GM12864 (cell line): ENCODE data around the gene HPCAL4.

Experiments used
- DNase-seq: peaks from one replicate; pipeline ENCODE4 v3.0.0-alpha.2; 2011; ENCODE audit warnings: low read depth
- H3K4me3 ChIP-seq: 2 replicates; pipeline ENCODE4 v1.5.1; 2011; ENCODE audit warnings: mild to moderate bottlenecking, low read depth, low read length, control low read depth
- TF ChIP-seq, protein P1 (sequence below): IDR thresholded peaks from 2 replicates; pipeline ENCODE4 v1.5.1; 2011; ENCODE audit warnings: low read depth, mild to moderate bottlenecking, moderate library complexity, low read length, control low read depth, inconsistent platforms; ENCODE audit errors: missing control alignments

Gene HPCAL4

DNA sequence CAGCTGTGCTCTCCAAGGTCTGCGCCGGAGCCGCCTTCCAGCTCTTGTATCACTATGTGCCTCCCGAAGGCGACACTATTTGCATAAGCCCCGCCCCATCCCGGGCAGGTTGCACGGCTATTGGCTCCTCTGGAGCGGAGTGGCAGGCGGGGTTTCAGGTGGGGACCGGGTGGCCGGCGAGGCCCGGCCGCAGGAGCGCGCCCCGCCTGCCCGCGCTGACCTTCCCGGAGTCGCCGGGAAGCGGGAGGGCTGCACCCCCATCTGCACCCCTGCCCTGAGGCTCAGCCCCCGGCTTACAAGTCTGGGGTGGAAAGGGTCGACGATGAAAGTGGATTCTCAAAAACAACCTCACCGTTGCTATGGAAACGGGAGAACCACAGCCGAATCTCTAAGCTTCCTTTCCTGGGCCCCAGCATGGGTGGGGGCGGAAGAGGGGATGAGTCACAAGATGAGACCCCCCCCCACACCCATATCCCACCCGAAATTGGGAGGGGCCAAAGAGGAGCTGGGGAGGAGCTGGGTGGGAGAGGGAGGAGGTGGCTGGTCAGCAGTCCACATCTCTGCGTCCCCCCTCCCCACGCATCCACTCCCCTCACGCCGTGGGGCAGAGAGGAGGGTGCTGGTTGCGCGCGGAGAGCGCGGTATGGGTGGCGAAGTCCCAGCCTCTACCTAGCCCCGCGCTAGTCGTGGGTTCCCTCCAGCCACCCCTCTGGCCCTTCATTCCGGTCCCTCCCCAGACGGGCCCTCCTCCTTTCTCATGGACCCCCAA is at the start of gene HPCAL4:
TSS of gene HPCAL4 (minus strand) at position 51 of the 769 bp plus-strand sequence. CDS start 6,830 bp downstream, outside the sequence.
- peak; percentile 47 for DNase-seq
- peak within 1 kb of the TSS; percentile 20 for H3K4me3 ChIP-seq
- TF ChIP-seq, protein P1, sequence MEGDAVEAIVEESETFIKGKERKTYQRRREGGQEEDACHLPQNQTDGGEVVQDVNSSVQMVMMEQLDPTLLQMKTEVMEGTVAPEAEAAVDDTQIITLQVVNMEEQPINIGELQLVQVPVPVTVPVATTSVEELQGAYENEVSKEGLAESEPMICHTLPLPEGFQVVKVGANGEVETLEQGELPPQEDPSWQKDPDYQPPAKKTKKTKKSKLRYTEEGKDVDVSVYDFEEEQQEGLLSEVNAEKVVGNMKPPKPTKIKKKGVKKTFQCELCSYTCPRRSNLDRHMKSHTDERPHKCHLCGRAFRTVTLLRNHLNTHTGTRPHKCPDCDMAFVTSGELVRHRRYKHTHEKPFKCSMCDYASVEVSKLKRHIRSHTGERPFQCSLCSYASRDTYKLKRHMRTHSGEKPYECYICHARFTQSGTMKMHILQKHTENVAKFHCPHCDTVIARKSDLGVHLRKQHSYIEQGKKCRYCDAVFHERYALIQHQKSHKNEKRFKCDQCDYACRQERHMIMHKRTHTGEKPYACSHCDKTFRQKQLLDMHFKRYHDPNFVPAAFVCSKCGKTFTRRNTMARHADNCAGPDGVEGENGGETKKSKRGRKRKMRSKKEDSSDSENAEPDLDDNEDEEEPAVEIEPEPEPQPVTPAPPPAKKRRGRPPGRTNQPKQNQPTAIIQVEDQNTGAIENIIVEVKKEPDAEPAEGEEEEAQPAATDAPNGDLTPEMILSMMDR = no peak

DNA sequence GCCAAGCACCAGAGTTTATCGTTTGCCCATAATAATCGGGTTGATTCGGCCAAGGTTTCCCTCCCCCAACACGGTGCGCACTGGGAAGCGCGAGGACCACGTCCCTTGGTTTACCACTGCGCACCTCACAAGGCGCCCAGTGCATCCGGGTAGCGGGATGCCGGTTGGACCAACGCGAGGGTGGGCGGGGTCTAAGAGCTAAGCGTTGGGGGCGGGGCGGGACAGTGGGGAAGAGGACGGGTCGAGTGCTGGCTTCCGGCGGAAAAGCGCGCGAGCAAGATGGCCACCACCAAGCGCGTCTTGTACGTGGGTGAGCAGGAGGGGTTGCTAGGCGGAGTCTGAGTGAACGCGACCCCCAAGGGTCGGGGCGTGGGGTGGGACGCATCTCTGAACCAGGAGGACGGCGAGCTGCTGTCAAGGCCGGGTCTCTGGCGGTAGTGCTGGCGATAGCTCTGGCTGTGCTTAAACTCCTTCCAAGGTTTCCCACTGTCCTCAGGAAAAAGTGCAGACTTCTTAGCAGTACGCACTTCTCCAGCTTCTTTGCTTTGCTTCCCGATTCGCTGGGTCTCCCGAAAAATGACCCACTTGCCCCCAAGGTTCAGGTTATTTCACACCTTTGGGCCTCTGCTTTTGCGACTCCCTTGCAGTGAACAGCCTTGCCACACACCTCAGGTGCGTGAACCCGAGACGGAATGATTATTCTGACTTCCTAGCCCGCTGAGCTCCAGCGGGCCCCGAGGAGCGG is 47.6 kb upstream of the HPCAL4 start, which contains the start of gene PPIE:
TSS of gene PPIE (plus strand) at position 261 of the 745 bp plus-strand sequence. CDS start at position 280, 19 bp downstream.
- peak; percentile 84 for DNase-seq
- peak within 1 kb of the TSS; percentile 81 for H3K4me3 ChIP-seq
- TF ChIP-seq, protein P1 = no peak

DNA sequence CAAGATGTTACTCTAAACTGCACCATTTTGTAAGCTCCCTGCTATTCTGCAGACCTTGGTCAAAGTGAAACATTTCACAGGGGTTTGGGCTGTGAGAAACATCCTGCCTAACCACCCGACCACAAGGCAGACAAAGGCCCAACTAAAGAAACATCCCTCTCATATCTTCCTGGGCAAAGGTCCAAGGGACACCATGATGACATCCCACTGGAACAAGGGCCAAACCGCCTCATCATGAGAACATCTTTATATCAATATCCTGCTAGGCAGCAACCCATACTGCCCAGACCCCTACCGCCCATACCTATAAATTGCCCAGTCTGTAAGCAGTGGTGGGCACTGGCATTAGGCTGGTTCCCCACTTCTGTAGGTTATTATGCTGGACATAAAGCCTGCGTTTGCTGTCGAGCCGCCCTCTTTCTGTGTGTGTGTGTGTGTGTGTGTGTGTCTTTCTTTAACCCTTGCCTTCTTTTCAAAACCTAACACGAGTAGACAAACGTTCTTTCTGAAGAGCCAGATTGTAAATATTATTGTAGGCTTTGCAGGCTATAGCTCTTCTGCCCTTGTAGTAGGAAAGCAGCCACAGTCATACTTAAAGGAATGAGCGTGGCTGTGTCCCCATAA is 46.4 kb upstream of the HPCAL4 start:
- no peak overlapping the region for H3K4me3 ChIP-seq
- no peak for DNase-seq
- TF ChIP-seq, protein P1 = no peak

DNA sequence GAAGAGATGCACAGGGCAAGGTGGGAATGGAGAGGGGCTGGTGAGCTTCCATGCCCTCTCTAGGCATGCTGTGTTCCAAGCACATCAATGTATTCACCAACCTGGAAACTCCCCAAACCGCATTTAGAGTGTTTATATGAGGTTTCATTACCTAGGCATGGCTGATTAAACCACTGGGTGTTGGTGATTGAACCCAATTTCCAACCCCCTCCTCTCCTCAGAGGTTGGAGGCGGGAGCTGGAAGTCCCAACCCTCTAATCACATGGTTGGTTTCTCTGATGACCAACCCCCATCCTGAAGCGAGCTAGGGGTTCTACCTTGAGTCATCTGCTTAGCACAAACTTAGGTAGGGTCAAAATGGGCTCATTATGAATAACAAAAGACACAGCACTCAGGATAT is 44.5 kb upstream of the HPCAL4 start:
- TF ChIP-seq, protein P1 = no peak
- no peak overlapping the region for H3K4me3 ChIP-seq
- no peak for DNase-seq

DNA sequence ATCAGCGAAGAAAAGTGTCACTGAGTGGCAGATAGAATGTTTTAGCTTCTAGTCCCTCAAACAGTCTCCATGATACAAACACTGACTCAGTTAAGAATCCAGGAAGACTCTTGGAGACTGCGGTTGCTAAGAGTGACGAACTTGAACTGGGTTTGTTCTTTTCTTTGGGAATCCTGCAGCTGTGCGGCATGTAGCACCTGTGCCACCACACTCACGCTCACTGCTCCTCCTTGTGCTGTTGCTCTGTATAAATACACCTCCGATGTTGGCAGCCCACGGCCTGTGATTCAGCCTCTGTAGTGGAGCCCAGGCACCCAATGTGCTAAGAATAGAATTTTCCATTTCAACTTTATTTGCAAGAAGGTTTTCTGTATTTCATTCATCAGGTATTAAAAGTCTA is 41.9 kb upstream of the HPCAL4 start:
- H3K4me3 ChIP-seq = no peak overlapping the region
- DNase-seq = no peak
- TF ChIP-seq, protein P1 = no peak

DNA sequence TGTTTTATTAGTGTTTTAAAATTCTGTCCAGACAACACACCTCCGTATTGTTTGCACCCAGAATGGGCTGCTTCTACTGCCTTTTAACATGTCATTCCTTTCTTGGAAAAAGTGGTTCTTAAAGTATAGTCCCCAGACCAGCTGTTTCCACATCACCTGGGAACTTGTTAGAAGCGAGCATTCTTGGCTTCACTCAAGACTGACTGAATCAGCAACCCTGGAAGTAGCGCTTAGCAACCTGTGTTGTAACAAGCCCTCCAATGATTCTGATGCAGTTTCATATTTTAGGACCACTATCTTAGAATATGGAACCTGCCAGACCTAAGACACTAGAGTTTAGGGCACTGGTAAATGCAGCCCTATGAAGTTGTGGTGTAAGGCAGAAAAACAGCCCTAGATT is 41.5 kb upstream of the HPCAL4 start:
- no peak for DNase-seq
- TF ChIP-seq, protein P1 = no peak
- no peak overlapping the region for H3K4me3 ChIP-seq
